ENCODE measurements around the gene ALKBH2.
"Not testable (repeated sequence)": the region's sequence is repeated elsewhere in the genome, so short reads cannot be mapped to it uniquely, and the experiment has no call there.

Gene ALKBH2

GRCh38 chr12:109048706-109049105 lies 44.6 kb downstream of the ALKBH2 start:
- intact Hi-C loops (cut with micrococcal nuclease); H3K9me3 Mint-ChIP-seq; H3K36me3 Mint-ChIP-seq (ENCODE audit: low read depth); H3K27ac Mint-ChIP-seq; H3K27me3 Mint-ChIP-seq; H3K4me3 Mint-ChIP-seq: not testable (repeated sequence)
- peaks cover 14% of the 10 kb centered on the region for H3K4me1 Mint-ChIP-seq (ENCODE audit: low read depth)

GRCh38 chr12:109047081-109047805 lies 46.0 kb downstream of the ALKBH2 start:
- Mint-ChIP-seq H3K27me3 (peaks cover 16% of the 10 kb centered on the region), H3K4me3 (no peak overlapping the region), H3K27ac (no peak overlapping the region), H3K4me1 (ENCODE audit: low read depth) (peaks cover 3% of the 10 kb centered on the region), H3K9me3 (no peaks in the 10 kb centered on the region), H3K36me3 (ENCODE audit: low read depth) (no peaks in the 10 kb centered on the region)
- intact Hi-C loops (cut with micrococcal nuclease) = no loop called here

GRCh38 chr12:109044241-109044640 lies 49.0 kb downstream of the ALKBH2 start:
- H3K4me1 Mint-ChIP-seq (ENCODE audit: low read depth) = no peaks in the 10 kb centered on the region

More at GRCh38 chr12:109044241-109044640, 49.0 kb downstream of the ALKBH2 start:
- intact Hi-C loops (cut with micrococcal nuclease) = no loop called here
- Mint-ChIP-seq H3K27ac (no peak overlapping the region), H3K27me3 (peaks cover 17% of the 10 kb centered on the region), H3K9me3 (peaks cover 7% of the 10 kb centered on the region), H3K4me3 (no peak overlapping the region), H3K36me3 (ENCODE audit: low read depth) (no peaks in the 10 kb centered on the region)
